A549 (cell line): ENCODE data around the gene PREX1. TPM values are rescaled to one million over a fixed set of nuclear protein-coding genes. Genes with fewer than 3 reads are reported as not detected.

Experiments used
- ATAC-seq, 2 experiments: fragments of 200-7000 bp in 1 of 2; fragments of >200 bp in 1 of 2; cut with Nextera tagmentation in 1 of 2; cut with Tn5 transposase in 1 of 2; 3 replicates each; pipeline versions ENCODE4 v1.8.0 to v1.9.1; 2018 to 2020; ENCODE audit warnings: mild to moderate bottlenecking in 1 of 2, moderate library complexity in 1 of 2
- CTCF ChIA-PET: fragments of 300-600 bp; sonication (Branson Sonifier 250); formaldehyde crosslinking; extraction: SDS; loops from one replicate; lab custom pipeline; 2021; ENCODE audit warnings: antibody characterized with exemption, inconsistent platforms; lab: Yijun Ruan, JAX
- POLR2A ChIA-PET: fragments of 350-600 bp; formaldehyde crosslinking; extraction: SDS; loops from one replicate; lab custom pipeline; 2021; ENCODE audit warnings: antibody characterized with exemption, inconsistent platforms; lab: Yijun Ruan, JAX
- DNase-seq, 2 experiments: peaks; one replicate each; pipeline versions ENCODE4 v3.0.0 to v3.0.0-alpha.2; 2011 to 2016; ENCODE audit warnings: low read depth in 1 of 2, low spot score in 1 of 2
- FAIRE-seq: peaks from 2 replicates; lab custom pipeline; 2011; peaks lifted over from hg19 to GRCh38; lab: Jason Lieb, UNC
- H3K27ac ChIP-seq, 2 experiments: fragments of >200 bp; sonication (Bioruptor Twin); formaldehyde crosslinking; 3 replicates each; pipeline ENCODE4 v1.5.1; 2016 to 2017
- H3K4me1 ChIP-seq: fragments of >200 bp; sonication (Bioruptor Twin); formaldehyde crosslinking; 3 replicates; pipeline ENCODE4 v1.6.1; 2016
- H3K4me2 ChIP-seq: fragments of >200 bp; sonication (Bioruptor Twin); formaldehyde crosslinking; 3 replicates; pipeline ENCODE4 v1.6.1; 2016
- H3K4me3 ChIP-seq: fragments of >200 bp; sonication (Bioruptor Twin); formaldehyde crosslinking; 3 replicates; pipeline ENCODE4 v1.5.1; 2016
- H3K9me3 ChIP-seq: fragments of >200 bp; sonication (Bioruptor Twin); formaldehyde crosslinking; 3 replicates; pipeline ENCODE4 v1.6.1; 2016
- BHLHE40 ChIP-seq: IDR thresholded peaks from 2 replicates; pipeline ENCODE4 v1.6.1; 2012; ENCODE audit warnings: low read depth, low read length, inconsistent platforms
- CBX8 ChIP-seq: fragments of 200-600 bp; sonication (generic); IDR thresholded peaks from 2 replicates; pipeline ENCODE4 v1.6.1; 2016
- CEBPB ChIP-seq, 2 experiments: fragments of >200 bp in 1 of 2; sonication (Bioruptor Twin) in 1 of 2; formaldehyde crosslinking in 1 of 2; IDR thresholded peaks; 2 replicates each; pipeline ENCODE4 v1.6.1; 2012 to 2016
- CHD2 ChIP-seq: fragments of 150-350 bp; IDR thresholded peaks from 2 replicates; pipeline ENCODE4 v1.6.1; 2014; ENCODE audit warnings: low read length; ENCODE audit not compliant: partially characterized antibody
- CHD4 ChIP-seq: fragments of 200-600 bp; sonication (generic); IDR thresholded peaks from 2 replicates; pipeline ENCODE4 v1.6.1; 2016; ENCODE audit warnings: antibody characterized with exemption, mild to moderate bottlenecking, borderline replicate concordance
- EHMT2 ChIP-seq: fragments of 200-600 bp; sonication (generic); IDR thresholded peaks from 2 replicates; pipeline ENCODE4 v1.6.1; 2016; ENCODE audit warnings: antibody characterized with exemption, low read depth, mild to moderate bottlenecking, moderate library complexity
- EP300 ChIP-seq, 2 experiments: fragments of >200 bp; sonication (Bioruptor Twin); formaldehyde crosslinking; IDR thresholded peaks; 2 replicates in 1 of 2; 3 replicates in 1 of 2; pipeline ENCODE4 v1.6.1; 2016 to 2017
- FOSL2 ChIP-seq, 2 experiments: fragments of 450-650 bp in 1 of 2; fragments of >200 bp in 1 of 2; sonication (Bioruptor Twin) in 1 of 2; formaldehyde crosslinking; IDR thresholded peaks; 2 replicates each; pipeline versions ENCODE4 v1.5.0 to v1.6.1; 2016 to 2020; ENCODE audit warnings: mild to moderate bottlenecking in 1 of 2, moderate library complexity in 1 of 2
- GATA3 ChIP-seq: IDR thresholded peaks from 2 replicates; pipeline ENCODE4 v1.6.1; 2012; ENCODE audit warnings: borderline replicate concordance
- KDM5A ChIP-seq: fragments of 200-600 bp; sonication (generic); IDR thresholded peaks from 2 replicates; pipeline ENCODE4 v1.6.1; 2016; ENCODE audit warnings: antibody characterized with exemption, mild to moderate bottlenecking
- MAFK ChIP-seq: fragments of 450-650 bp; IDR thresholded peaks from 2 replicates; pipeline ENCODE4 v1.6.1; 2014; ENCODE audit not compliant: partially characterized antibody
- NFE2L2 ChIP-seq: fragments of 150-350 bp; conservative IDR thresholded peaks from 2 replicates; pipeline ENCODE4 v1.6.1; 2014; ENCODE audit warnings: low read length
- RAD21 ChIP-seq, 2 experiments: fragments of >200 bp in 1 of 2; sonication (Bioruptor Twin) in 1 of 2; formaldehyde crosslinking in 1 of 2; IDR thresholded peaks in 1 of 2; conservative IDR thresholded peaks in 1 of 2; 2 replicates in 1 of 2; 3 replicates in 1 of 2; pipeline ENCODE4 v1.6.1; 2012 to 2018; ENCODE audit warnings: inconsistent platforms in 1 of 2
- RFX5 ChIP-seq: fragments of 450-650 bp; IDR thresholded peaks from 2 replicates; pipeline ENCODE4 v1.7.1; 2014; ENCODE audit warnings: antibody characterized with exemption, mild to moderate bottlenecking, moderate library complexity
- TFCP2L1 ChIP-seq: fragments of 250-450 bp; sonication (Bioruptor Pico); IDR thresholded peaks from 2 replicates; pipeline ENCODE4 v1.5.0; 2021; ENCODE audit warnings: mild to moderate bottlenecking
- ZFP36 ChIP-seq: fragments of 450-650 bp; IDR thresholded peaks from 2 replicates; pipeline ENCODE4 v1.6.1; 2014; ENCODE audit warnings: borderline replicate concordance; ENCODE audit not compliant: partially characterized antibody
- WGBS: methylation state at CpG from one replicate; pipeline ENCODE4 v1.1.6; 2017; ENCODE audit errors: missing lambda C conversion rate; 5-methylcytosine and 5-hydroxymethylcytosine counted together
- polyA plus RNA-seq, 4 experiments: library from polyadenylated mRNA; depleted of rRNA in 3 of 4; stranded (reverse); fragments of >200 nt; fragmentation: RNase III in 1 of 4; extraction: RNeasy Plus Mini Kit Qiagen cat#74134 plus additional on column Dnase treatment in 1 of 4; gene quantifications; 2 replicates in 3 of 4; 3 replicates in 1 of 4; pipeline ENCODE4 v1.2.3, GENCODE V29; 2011 to 2017
- TF ChIP-seq, protein P1 (sequence below): fragments of >200 bp; sonication (Bioruptor Twin); formaldehyde crosslinking; IDR thresholded peaks from 2 replicates; pipeline ENCODE4 v1.6.1; 2016
- TF ChIP-seq, protein P2 (sequence below): fragments of 150-350 bp; IDR thresholded peaks from 2 replicates; pipeline ENCODE4 v1.6.1; 2014; ENCODE audit warnings: low read depth, mild to moderate bottlenecking, low read length
- TF ChIP-seq, protein P3 (sequence below): fragments of >200 bp; sonication (Bioruptor Twin); formaldehyde crosslinking; IDR thresholded peaks from 3 replicates; pipeline ENCODE4 v1.6.1; 2016

The PREX1 gene
- polyA plus RNA-seq, 2 of the 4 experiments (the other 2 are of a cell fraction): 3.6 to 4.2 TPM

DNA sequence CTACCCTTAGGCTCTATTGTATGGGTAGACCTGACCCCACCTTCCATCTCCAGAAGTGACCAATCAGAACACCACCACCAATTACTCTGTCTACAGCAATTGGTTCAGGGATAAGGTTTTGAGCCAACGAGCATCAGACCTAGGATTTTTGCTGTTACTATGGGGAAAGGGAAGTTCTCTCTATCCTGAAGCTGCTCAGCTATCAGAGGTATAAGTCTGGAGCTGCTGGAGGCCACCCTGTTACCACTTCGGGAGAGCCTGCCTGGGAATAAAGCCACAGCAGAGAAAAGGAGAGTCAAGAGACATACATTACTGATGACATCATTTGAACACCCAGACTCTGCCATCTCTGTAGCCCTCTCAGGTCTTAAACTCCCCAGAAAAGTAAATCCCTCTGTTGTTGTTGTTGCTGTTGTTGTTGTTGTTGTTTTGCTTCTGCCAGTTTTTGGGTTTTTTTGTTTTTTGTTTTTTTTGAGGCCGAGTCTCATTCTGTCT lies 94.5 kb downstream of the PREX1 start:
- H3K4me2 ChIP-seq: no peak overlapping the region
- CTCF ChIA-PET: interaction anchor here (0.8 kb wide), 1 partner anchor 7 kb away, joined by 3 read pairs; no protein-coding TSS in a partner anchor
- peak in 1 of 2 experiments; percentile 81; a peak in 3 of 6 replicates for ATAC-seq
- H3K9me3 ChIP-seq: no peaks in the 10 kb centered on the region
- FAIRE-seq: no peak
- POLR2A ChIA-PET: no interaction called here
- peaks cover 5% of the 10 kb centered on the region for H3K4me1 ChIP-seq
- no peak overlapping the region for H3K4me3 ChIP-seq
- peak; percentile 86 for TF ChIP-seq RFX5
- no peak for TF ChIP-seq BHLHE40
- peak in 1 of 2 experiments; percentile 39 for DNase-seq
- no peak overlapping the region for H3K27ac ChIP-seq
- 80% methylated on average over 3 of the region's 3 CpGs for WGBS

DNA sequence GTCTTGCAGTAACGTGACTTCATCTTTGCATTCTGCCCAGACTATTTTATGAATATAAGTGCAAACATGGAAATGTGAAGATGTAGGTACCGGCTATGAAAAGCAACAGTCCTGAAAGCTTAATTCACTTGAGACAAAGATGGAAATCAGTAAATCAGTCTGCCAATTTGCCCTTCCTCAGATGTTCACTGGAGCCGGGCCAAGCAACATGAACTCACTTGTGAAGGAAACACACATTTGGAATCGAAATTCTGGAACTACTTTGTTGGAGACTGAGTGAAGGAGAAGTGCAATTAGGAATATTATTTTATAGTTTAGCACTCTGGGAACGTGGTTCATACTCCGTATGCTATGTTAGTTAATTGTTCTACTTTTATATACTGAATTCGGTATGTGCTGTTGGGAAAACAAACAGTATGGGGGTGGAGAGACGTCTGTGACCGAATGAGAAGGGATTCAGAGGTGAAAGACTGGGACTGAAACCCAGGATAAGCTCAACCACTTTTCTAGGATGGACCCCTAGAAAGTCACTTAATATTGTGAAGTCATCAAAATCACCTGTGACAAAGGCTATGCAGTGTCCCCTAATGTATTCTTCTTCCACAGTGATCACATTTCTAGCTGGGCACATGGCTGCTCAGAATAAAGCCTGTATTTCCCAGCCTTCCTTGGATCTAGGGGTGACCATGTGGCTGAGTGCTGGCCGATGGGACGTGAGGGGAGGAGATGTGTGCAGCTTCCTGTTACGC lies 95.5 kb downstream of the PREX1 start:
- Histone ChIP-seq H3K4me1 (peaks cover 5% of the 10 kb centered on the region), H3K4me2 (no peak overlapping the region), H3K4me3 (no peak overlapping the region), H3K27ac (no peak overlapping the region), H3K9me3 (no peaks in the 10 kb centered on the region)
- ChIA-PET CTCF (interaction anchor here (0.7 to 1.6 kb wide), 4 partner anchors 8 to 176 kb away, joined by 3 to 5 read pairs (median 4); no protein-coding TSS in a partner anchor), POLR2A (no interaction called here)
- FAIRE-seq (no peak), DNase-seq (no peak), ATAC-seq (no peak)
- TF ChIP-seq, protein P1, sequence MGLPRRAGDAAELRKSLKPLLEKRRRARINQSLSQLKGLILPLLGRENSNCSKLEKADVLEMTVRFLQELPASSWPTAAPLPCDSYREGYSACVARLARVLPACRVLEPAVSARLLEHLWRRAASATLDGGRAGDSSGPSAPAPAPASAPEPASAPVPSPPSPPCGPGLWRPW: no peak
- TF ChIP-seq MAFK: peak; percentile 38
- TF ChIP-seq EHMT2: no peak
- WGBS: 82% methylated on average over 12 of the region's 12 CpGs

DNA sequence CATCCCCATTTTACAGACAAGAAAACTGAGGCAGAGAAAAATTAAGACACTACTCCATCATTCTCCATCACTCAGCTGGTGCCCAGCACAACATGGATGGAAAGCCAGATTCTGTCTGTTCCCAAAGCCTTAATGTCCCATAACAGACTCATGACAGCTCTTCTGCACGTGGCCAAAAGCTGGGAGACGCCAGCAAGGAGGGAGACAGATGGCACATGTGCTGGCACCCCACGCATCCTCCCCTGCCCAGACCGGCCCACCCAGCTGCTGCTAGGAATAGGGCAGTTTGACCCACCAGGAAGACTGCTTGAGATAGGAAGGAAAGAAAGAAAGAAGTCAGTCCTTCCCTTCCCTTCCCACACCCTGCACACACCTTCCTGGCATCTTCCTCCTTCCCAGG lies 96.3 kb downstream of the PREX1 start:
- no peak overlapping the region for H3K4me3 ChIP-seq
- WGBS: 87% methylated on average over 4 of the region's 4 CpGs
- ChIA-PET POLR2A (no interaction called here), CTCF (interaction anchor here (0.7 to 1.6 kb wide), 3 partner anchors 74 to 177 kb away, joined by 3 to 5 read pairs (median 4); no protein-coding TSS in a partner anchor)
- ATAC-seq: no peak
- no peak for FAIRE-seq
- no peak for DNase-seq
- no peaks in the 10 kb centered on the region for H3K9me3 ChIP-seq
- H3K4me1 ChIP-seq: peaks cover 5% of the 10 kb centered on the region
- no peak overlapping the region for H3K4me2 ChIP-seq
- H3K27ac ChIP-seq: no peak overlapping the region
- TF ChIP-seq KDM5A (no peak), RFX5 (no peak), CBX8 (no peak), CHD2 (no peak), TFCP2L1 (CRISPR knock-in tag) (no peak), CHD4 (no peak), EP300 (IDR thresholded peaks at IDR 0.05) (no peak), FOSL2 (IDR thresholded peaks at IDR 0.05) (no peak), FOSL2 (CRISPR knock-in tag; IDR thresholded peaks at IDR 0.05) (no peak), GATA3 (no peak), NFE2L2 (no peak), RAD21 (conservative IDR thresholded peaks at IDR 0.05 in 1 of 2, IDR thresholded peaks at IDR 0.05 in 1 of 2) (no peak), CEBPB (IDR thresholded peaks at IDR 0.05) (no peak), ZFP36 (no peak)
- TF ChIP-seq, protein P2, sequence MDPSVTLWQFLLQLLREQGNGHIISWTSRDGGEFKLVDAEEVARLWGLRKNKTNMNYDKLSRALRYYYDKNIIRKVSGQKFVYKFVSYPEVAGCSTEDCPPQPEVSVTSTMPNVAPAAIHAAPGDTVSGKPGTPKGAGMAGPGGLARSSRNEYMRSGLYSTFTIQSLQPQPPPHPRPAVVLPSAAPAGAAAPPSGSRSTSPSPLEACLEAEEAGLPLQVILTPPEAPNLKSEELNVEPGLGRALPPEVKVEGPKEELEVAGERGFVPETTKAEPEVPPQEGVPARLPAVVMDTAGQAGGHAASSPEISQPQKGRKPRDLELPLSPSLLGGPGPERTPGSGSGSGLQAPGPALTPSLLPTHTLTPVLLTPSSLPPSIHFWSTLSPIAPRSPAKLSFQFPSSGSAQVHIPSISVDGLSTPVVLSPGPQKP: no peak
- TF ChIP-seq, protein P3, sequence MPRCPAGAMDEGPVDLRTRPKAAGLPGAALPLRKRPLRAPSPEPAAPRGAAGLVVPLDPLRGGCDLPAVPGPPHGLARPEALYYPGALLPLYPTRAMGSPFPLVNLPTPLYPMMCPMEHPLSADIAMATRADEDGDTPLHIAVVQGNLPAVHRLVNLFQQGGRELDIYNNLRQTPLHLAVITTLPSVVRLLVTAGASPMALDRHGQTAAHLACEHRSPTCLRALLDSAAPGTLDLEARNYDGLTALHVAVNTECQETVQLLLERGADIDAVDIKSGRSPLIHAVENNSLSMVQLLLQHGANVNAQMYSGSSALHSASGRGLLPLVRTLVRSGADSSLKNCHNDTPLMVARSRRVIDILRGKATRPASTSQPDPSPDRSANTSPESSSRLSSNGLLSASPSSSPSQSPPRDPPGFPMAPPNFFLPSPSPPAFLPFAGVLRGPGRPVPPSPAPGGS: no peak
